Fibroblast of skin of right quadriceps (primary cell): ENCODE results near the gene DOCK2.

ENCODE experiments used
- DNase-seq: peaks from one replicate; pipeline ENCODE4 v3.0.0-alpha.2; 2013

DOCK2 gene

DNA sequence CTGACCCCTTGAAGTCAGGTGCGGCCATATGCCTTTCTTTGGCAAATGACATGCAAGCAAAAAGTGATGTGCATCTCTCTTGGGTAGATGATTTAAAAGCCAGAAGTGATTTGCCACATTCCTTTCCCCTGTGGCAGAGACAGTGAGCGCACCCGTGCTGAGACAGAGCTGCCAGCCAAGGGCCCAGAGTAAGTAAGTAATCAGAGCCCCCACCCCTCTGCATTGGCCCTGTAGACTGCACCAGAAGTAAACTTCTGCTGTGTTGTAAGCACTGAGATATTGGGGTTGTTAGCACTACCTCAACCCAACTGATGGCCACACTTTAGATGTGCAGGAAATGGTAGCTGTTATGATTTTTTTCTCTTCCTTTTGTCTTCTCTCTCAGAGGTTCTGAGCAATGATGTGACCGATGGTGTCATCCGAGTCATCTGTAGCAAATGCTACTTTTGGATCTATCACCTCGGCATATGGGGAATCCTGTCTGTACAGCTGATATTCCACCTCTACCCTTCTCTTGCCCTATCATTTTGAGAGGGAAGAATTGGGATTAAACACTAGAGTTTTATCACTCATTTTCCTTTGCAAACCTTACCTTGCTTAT is 58.0 kb downstream of the DOCK2 start:
- peak; percentile 39 for DNase-seq

- peak; percentile 100 for DNase-seq
These were observed 58.9 kb downstream of the DOCK2 start for GRCh38 chr5:169695919-169696490.

GRCh38 chr5:169696621-169697510 is 59.8 kb downstream of the DOCK2 start:
- DNase-seq: peak; percentile 74

DNA sequence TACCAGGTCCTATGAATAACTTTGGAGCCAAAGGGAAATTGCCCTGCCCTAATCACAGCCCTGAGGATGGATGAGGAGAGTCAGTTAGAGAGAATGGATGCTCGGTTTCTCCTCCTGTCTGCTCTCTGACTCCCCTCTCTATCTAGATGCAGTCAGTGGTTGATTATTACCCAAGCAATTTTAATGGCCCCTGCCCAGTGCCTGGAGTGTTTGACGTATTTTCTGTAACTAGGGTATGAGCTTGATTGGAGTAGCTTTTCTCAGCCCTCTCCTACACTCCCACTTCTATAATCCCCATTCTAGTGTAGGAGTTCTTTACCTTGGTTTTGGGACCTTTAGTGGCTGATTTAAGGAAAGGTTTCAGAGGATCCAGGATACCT is 60.4 kb downstream of the DOCK2 start:
- DNase-seq: no peak

GRCh38 chr5:169697976-169698375 is 60.9 kb downstream of the DOCK2 start:
- no peak for DNase-seq

- no peak for DNase-seq
These were observed 63.5 kb downstream of the DOCK2 start for GRCh38 chr5:169700611-169701010.

DNA sequence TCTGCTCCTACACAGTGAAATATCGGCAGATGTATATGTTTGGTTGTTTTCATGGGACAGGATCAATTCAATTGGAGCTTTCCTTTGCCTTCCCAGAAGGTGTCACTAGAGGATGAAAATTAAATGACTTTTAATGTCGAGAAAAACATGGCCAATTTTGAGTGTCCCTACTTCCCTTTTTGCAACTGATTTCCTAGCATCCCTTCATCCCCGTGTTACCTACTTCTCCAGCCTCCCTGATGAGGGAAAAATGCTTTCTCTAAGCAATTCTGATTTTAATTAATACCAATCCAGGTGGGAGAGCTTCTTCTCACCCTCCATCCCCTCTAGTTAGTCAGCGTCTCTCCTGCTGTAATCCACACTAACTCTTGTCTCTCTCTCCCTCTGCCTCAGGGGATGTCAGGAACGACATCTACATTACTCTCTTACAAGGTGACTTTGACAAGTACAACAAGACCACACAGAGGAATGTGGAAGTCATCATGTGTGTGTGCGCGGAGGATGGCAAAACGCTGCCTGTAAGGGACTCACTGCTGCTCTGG is 64.9 kb downstream of the DOCK2 start:
- peak; percentile 64 for DNase-seq

DNA sequence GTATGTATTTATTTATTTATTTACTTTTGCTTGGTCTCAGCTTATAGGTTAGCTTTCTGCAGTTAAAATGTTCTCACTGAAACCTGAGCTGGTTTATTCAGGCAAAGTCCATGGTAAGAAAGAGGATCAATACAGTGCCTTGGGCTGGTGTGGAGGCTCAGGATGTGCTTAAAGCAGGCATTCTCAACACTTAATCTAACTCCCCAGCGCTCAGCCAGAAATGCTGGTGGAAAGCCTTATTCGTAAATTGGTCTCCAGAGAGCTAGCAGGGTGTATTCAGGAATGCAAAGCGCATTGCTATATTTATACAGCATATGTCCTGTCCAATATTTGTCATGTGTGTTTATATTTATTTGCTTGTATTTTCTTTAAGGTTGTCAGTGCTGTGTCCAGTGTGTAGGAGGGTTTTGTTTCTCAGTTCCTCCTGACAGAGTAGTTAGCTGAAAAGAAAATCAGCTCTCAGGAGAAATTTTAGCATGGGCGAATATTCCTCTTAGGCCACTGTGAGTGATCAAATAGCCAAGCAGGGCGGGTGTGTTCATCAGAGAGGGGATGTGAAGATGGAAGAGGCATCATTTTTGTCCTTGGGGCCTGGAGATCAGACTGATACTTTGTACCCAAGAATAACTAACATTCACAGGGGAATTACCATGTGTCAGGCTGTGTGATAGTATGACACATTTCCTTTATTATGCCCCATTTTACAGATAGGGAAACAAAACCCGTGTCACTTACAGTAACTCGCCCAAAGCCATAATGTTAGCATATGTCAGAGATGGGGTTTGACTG is 65.8 kb downstream of the DOCK2 start:
- peak; percentile 64 for DNase-seq

DNA sequence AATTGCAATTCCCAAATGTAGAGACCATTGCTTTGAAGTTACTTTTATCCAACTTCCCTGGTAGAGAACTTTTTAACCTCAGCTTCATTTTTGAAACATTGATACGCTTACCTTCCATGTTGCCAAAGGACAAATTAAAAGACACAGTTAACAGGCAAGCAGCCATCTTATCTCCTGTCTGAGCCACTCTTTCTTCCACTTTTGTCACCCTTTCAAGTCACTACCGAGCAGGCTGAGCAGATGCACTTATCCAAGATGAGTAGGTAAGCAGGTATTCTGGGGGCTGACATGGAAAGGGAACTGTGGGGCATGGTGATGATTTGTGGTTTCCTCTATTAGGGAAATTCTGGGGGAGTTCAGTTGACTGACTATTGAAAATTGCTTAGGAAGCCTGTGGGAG is 66.7 kb downstream of the DOCK2 start:
- DNase-seq: peak; percentile 41

DNA sequence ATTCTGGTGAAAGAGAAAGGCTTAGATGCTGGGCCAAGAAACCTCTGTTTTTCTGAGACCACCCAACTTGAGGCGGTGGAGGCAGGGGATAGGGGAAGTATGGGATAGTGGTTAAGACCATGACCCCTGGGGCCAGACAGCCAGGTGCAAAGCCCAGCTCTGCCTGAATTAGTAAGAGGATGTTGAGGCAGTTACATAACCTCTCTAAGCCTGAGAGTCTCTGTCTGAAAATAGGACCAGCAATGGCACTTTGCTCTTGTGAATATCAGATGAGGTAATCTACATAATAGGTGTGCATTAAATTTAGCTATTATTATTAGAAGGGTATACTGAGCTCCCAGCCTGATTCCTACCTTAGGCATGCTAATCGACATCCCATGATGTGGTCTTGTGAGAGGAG is 68.2 kb downstream of the DOCK2 start:
- no peak for DNase-seq

GRCh38 chr5:169706071-169706470 is 69.0 kb downstream of the DOCK2 start:
- peak; percentile 42 for DNase-seq

- peak; percentile 64 for DNase-seq
These were observed 69.8 kb downstream of the DOCK2 start for GRCh38 chr5:169706758-169707450.

DNA sequence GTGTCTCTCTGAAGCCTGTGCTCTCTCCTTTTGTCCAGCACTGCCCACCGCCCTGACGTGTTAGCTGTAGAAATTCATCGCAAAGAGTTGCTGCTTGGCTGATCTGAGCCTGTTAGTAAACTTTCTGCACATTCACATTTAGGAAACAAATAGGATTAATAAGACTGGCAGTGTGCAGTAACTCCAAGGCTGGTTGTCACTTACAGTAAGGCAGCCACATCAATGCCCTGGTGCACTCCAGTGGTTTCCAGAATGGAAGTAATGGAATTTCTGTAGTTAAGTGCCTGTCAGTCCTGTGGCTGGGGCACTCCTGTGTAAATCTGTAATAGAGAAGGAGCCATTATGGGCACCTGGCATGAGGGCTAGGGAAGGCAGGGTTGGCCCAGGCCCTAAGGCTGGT is 70.6 kb downstream of the DOCK2 start:
- no peak for DNase-seq

GRCh38 chr5:169710675-169711074 is 73.6 kb downstream of the DOCK2 start:
- no peak for DNase-seq

- DNase-seq: peak; percentile 35
These were observed 74.6 kb downstream of the DOCK2 start for GRCh38 chr5:169711551-169712225.

DNA sequence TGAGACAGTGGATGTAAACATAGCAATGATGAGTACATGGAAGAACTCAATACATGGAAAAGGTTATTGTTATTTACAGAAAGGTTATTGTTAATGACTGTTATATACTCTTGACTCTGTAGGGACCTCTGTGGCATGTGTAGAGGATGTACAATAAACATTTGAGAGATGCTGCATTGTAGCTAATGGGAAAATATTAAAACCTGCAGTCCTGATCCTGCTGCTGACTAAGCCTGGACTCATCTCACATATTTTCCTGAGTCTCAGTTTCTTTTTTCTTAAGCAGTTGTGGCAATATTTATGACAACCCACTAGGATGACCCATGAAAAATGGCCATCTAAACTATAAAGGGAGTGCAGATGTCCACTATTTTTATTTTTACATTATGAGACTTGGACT is 75.4 kb downstream of the DOCK2 start:
- no peak for DNase-seq

GRCh38 chr5:169716287-169716686 is 79.2 kb downstream of the DOCK2 start:
- peak; percentile 81 for DNase-seq

GRCh38 chr5:169717288-169717687 is 80.2 kb downstream of the DOCK2 start:
- DNase-seq: no peak

DNA sequence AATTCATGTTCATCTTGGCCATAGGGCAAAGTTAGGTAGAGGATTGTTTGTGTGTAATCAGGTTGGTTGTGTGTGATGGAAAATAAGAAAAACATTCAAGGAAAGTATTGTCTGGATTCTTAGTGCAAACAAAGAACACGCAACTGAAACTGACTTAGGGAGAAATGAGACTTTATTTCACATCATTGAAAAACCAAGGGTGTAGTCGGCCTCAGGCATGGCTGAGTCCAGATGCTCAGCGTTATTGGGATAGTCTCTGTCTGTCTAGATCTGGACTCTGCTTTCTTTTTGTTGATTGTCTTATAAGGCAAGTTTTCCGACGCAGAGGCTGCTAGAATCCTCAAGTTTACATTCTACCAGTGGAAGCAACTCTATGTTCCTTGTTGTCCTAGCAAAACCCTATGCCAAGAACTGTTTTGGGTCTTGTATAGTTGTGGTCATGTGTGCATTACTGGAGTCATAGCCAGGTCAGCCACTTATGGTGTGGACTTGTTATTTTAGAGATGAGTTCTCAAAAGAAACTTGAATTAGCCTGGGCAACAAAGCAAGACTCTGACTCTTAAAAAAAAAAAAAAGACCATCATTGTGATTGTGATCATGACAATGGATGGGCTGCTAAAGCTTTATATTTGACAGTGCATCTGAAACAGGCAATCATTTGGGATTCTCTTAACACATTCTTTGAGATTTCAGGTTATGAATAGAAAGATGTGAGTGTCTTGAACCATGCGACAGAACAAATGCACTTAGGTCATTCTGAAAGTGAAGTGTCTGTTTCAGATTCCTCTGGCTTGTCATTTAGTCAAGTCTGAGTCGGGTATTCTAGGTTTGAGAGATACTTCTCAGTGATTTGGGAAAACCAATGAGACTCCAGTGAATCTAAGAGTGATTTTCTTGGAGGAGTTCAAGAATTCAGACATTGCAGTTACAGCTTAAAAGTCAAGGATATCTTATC is 82.6 kb downstream of the DOCK2 start:
- no peak for DNase-seq

DNA sequence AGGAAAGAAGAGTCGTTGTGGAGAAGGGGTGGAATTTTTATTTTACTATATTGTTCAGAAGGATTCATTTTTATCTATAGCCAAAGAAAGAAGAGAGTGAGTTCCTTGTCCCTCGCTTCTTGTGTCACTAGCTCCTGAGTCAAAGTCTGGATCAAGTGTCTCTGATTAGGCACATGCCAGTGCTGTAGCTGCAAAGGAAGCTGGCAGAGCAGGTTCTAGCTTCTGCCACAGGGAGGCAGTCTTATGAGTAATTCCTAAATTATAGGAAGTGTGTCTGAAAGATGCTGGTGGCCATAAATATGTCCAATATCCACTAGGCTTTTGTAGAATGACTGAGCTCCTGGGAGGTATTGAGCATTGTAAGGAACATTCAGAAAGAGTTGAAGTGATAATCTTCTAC is 84.7 kb downstream of the DOCK2 start:
- no peak for DNase-seq
